HG02571 (cell line): Measurements from ENCODE around the gene NINL.

Experiments
- ATAC-seq: cut with Tn5 transposase; IDR thresholded peaks from one replicate; pipeline ENCODE4 v1.9.1; 2021; ENCODE audit warnings: mild to moderate bottlenecking, moderate library complexity; ENCODE audit not compliant: unreplicated experiment

Gene NINL

GRCh38 chr20:25467441-25467840 is 117.9 kb downstream of the NINL start:
- no peak for ATAC-seq

- no peak for ATAC-seq
Observed at GRCh38 chr20:25466846-25467245, 118.5 kb downstream of the NINL start.

- no peak for ATAC-seq
Observed at GRCh38 chr20:25465243-25466135, 119.8 kb downstream of the NINL start.

- ATAC-seq: no peak
Observed at GRCh38 chr20:25464501-25465242, 120.7 kb downstream of the NINL start.

- no peak for ATAC-seq
Observed at GRCh38 chr20:25461786-25462545, 123.4 kb downstream of the NINL start.

GRCh38 chr20:25461281-25461650 is 124.1 kb downstream of the NINL start:
- ATAC-seq: no peak

GRCh38 chr20:25460566-25461280 is 124.6 kb downstream of the NINL start:
- no peak for ATAC-seq

- no peak for ATAC-seq
Observed at GRCh38 chr20:25459916-25460535, 125.3 kb downstream of the NINL start.

GRCh38 chr20:25459111-25459830 is 126.1 kb downstream of the NINL start:
- ATAC-seq: no peak

GRCh38 chr20:25457886-25458680 is 127.2 kb downstream of the NINL start:
- no peak for ATAC-seq

GRCh38 chr20:25454153-25454900 is 131.0 kb downstream of the NINL start:
- ATAC-seq: no peak

- ATAC-seq: no peak
Observed at GRCh38 chr20:25453035-25453810, 132.1 kb downstream of the NINL start.

- no peak for ATAC-seq
Observed at GRCh38 chr20:25452333-25452732, 133.0 kb downstream of the NINL start.

GRCh38 chr20:25447671-25448070 is 137.7 kb downstream of the NINL start:
- ATAC-seq: no peak

- no peak for ATAC-seq
Observed at GRCh38 chr20:25444556-25444955, 140.8 kb downstream of the NINL start.

GRCh38 chr20:25439328-25439727 is 146.0 kb downstream of the NINL start:
- ATAC-seq: no peak

- ATAC-seq: no peak
Observed at GRCh38 chr20:25437153-25437581, 148.2 kb downstream of the NINL start.
